SK-N-SH (cell line): ENCODE measurements around the gene CSTF2. TPM values are rescaled to one million over a fixed set of nuclear protein-coding genes. Genes with fewer than 3 reads are reported as not detected.

Experiments used
- CTCF ChIA-PET: fragments of 300-600, 350-600 bp; formaldehyde crosslinking; extraction: SDS; loops from one replicate; lab custom pipeline; 2021; lab: Yijun Ruan, JAX
- POLR2A ChIA-PET: fragments of 350-600 bp; sonication (Branson Sonifier 250); formaldehyde crosslinking; extraction: SDS; loops from one replicate; lab custom pipeline; 2020; ENCODE audit warnings: antibody characterized with exemption, inconsistent platforms; lab: Yijun Ruan, JAX
- DNase-seq: peaks from one replicate; pipeline ENCODE4 v3.0.0; 2012
- H2AFZ ChIP-seq: fragments of 200-600 bp; sonication (generic); 2 replicates; pipeline ENCODE4 v1.8.1; 2016; ENCODE audit warnings: antibody characterized with exemption, mild to moderate bottlenecking, low read depth
- H3F3A ChIP-seq: fragments of 200-600 bp; sonication (generic); replicated peaks from 2 replicates; pipeline ENCODE3; 2016; ENCODE audit warnings: antibody characterized with exemption, mild to moderate bottlenecking; ENCODE audit not compliant: insufficient read depth
- H3K27ac ChIP-seq, 2 experiments: fragments of 200-500 bp in 1 of 2; fragments of 200-600 bp in 1 of 2; sonication (Bioruptor generic) in 1 of 2; sonication (generic), shearing (Covaris generic) in 1 of 2; 2 replicates each; pipeline versions ENCODE4 v1.5.1 to v1.6.1; 2014 to 2016; ENCODE audit warnings: low read depth in 2 of 2, inconsistent platforms in 1 of 2, low read length in 1 of 2, mild to moderate bottlenecking in 1 of 2, mixed read lengths in 1 of 2
- H3K27me3 ChIP-seq: fragments of 200-600 bp; sonication (generic), shearing (Covaris generic); 2 replicates; pipeline ENCODE4 v1.6.1; 2016; ENCODE audit warnings: mixed run types; ENCODE audit not compliant: insufficient read depth
- H3K36me3 ChIP-seq, 2 experiments: fragments of 200-500 bp in 1 of 2; fragments of 200-600 bp in 1 of 2; sonication (Bioruptor generic) in 1 of 2; sonication (generic) in 1 of 2; replicated peaks in 1 of 2; 2 replicates each; pipeline versions ENCODE3 to v1.5.1; 2014 to 2016; ENCODE audit warnings: low read length in 1 of 2, mild to moderate bottlenecking in 1 of 2; ENCODE audit not compliant: insufficient read depth in 2 of 2, control insufficient read depth in 1 of 2
- H3K4me1 ChIP-seq, 2 experiments: fragments of 200-500 bp in 1 of 2; fragments of 200-600 bp in 1 of 2; sonication (Bioruptor generic) in 1 of 2; sonication (generic), shearing (Covaris generic) in 1 of 2; 2 replicates each; pipeline versions ENCODE4 v1.5.1 to v1.6.1; 2014 to 2016; ENCODE audit warnings: low read depth in 1 of 2, low read length in 1 of 2, mixed run types in 1 of 2; ENCODE audit not compliant: insufficient read depth in 2 of 2, control insufficient read depth in 1 of 2
- H3K4me2 ChIP-seq: fragments of 200-600 bp; sonication (generic), shearing (Covaris generic); 2 replicates; pipeline ENCODE4 v1.6.1; 2017; ENCODE audit warnings: mixed run types
- H3K4me3 ChIP-seq, 2 experiments: fragments of 200-500 bp in 1 of 2; fragments of 200-600 bp in 1 of 2; sonication (Bioruptor generic) in 1 of 2; sonication (generic), shearing (Covaris generic) in 1 of 2; 2 replicates each; pipeline versions ENCODE4 v1.5.1 to v1.8.1; 2014 to 2016; ENCODE audit warnings: low read depth in 2 of 2, inconsistent platforms in 1 of 2, low read length in 1 of 2, mild to moderate bottlenecking in 1 of 2, mixed read lengths in 1 of 2, moderate library complexity in 1 of 2
- H3K79me2 ChIP-seq: fragments of 200-600 bp; sonication (generic); 2 replicates; pipeline ENCODE4 v1.8.1; 2017; ENCODE audit warnings: mild to moderate bottlenecking; ENCODE audit not compliant: insufficient read depth
- H3K9ac ChIP-seq: fragments of 200-600 bp; sonication (generic); 2 replicates; pipeline ENCODE4 v1.6.1; 2017; ENCODE audit warnings: mixed run types
- H3K9me2 ChIP-seq: fragments of 200-600 bp; sonication (generic); 2 replicates; pipeline ENCODE4 v1.6.1; 2017; ENCODE audit warnings: mixed run types
- H3K9me3 ChIP-seq: fragments of 200-600 bp; sonication (generic); 2 replicates; pipeline ENCODE4 v1.6.1; 2017; ENCODE audit warnings: mixed run types, mild to moderate bottlenecking, moderate library complexity
- H4K20me1 ChIP-seq: fragments of 200-600 bp; sonication (generic); 2 replicates; pipeline ENCODE4 v1.6.1; 2017; ENCODE audit warnings: mild to moderate bottlenecking, mixed run types; ENCODE audit not compliant: insufficient read depth
- ELF1 ChIP-seq: IDR thresholded peaks from 2 replicates; pipeline ENCODE4 v1.4.0; 2012
- EP300 ChIP-seq, 2 experiments: IDR thresholded peaks; 2 replicates each; pipeline versions ENCODE4 v1.4.0 to v1.6.1; 2012; ENCODE audit warnings: borderline replicate concordance in 1 of 2, low read depth in 1 of 2, low read length in 1 of 2
- EZH2phosphoT487 ChIP-seq: fragments of 200-600 bp; sonication (generic); IDR thresholded peaks from 2 replicates; pipeline ENCODE4 v1.6.1; 2017; ENCODE audit warnings: low read depth, mixed run types, mild to moderate bottlenecking, antibody characterized with exemption, moderate library complexity, borderline replicate concordance
- FOXJ3 ChIP-seq: sonication (generic); formaldehyde crosslinking; IDR thresholded peaks from 2 replicates; pipeline ENCODE4 v1.5.1; 2020; ENCODE audit warnings: mild to moderate bottlenecking, missing genetic modification reagents
- FOXM1 ChIP-seq: IDR thresholded peaks from 2 replicates; pipeline ENCODE4 v1.4.0; 2012; ENCODE audit warnings: low read depth, mild to moderate bottlenecking
- GATA2 ChIP-seq: sonication (generic); formaldehyde crosslinking; IDR thresholded peaks from 2 replicates; pipeline ENCODE4 v1.5.0; 2020; ENCODE audit warnings: mild to moderate bottlenecking, missing genetic modification reagents
- NRF1 ChIP-seq: IDR thresholded peaks from 2 replicates; pipeline ENCODE4 v1.6.1; 2012; ENCODE audit warnings: low read depth, mild to moderate bottlenecking, low read length
- POLR2AphosphoS5 ChIP-seq: IDR thresholded peaks from 2 replicates; pipeline ENCODE4 v1.6.1; 2012; ENCODE audit warnings: low read depth, low read length
- RCOR1 ChIP-seq: fragments of 150-350 bp; IDR thresholded peaks from 2 replicates; pipeline ENCODE4 v1.6.1; 2017; ENCODE audit warnings: antibody characterized with exemption, low read length
- RFX5 ChIP-seq: IDR thresholded peaks from 2 replicates; pipeline ENCODE4 v1.6.1; 2012; ENCODE audit warnings: mild to moderate bottlenecking, improper control_type of control experiment, low read length
- RXRA ChIP-seq: IDR thresholded peaks from 2 replicates; pipeline ENCODE4 v1.4.0; 2012; ENCODE audit warnings: low read depth, mild to moderate bottlenecking, borderline replicate concordance
- SIN3A ChIP-seq: IDR thresholded peaks from 2 replicates; pipeline ENCODE4 v1.6.1; 2012; ENCODE audit warnings: low read depth, mild to moderate bottlenecking, low read length, moderate library complexity, borderline replicate concordance
- TEAD4 ChIP-seq: IDR thresholded peaks from 2 replicates; pipeline ENCODE4 v1.4.0; 2012; ENCODE audit warnings: mild to moderate bottlenecking, borderline replicate concordance; ENCODE audit not compliant: insufficient read depth
- YY1 ChIP-seq: IDR thresholded peaks from 2 replicates; pipeline ENCODE4 v1.4.0; 2012; ENCODE audit warnings: low read depth, mild to moderate bottlenecking
- WGBS: methylation state at CpG from one replicate; pipeline ENCODE4 v1.1.6; 2017; ENCODE audit warnings: low lambda C conversion rate; 5-methylcytosine and 5-hydroxymethylcytosine counted together
- polyA plus RNA-seq, 3 experiments: library from polyadenylated mRNA; depleted of rRNA; stranded (reverse); fragments of >200 nt; gene quantifications; 2 replicates each; pipeline ENCODE4 v1.2.3, GENCODE V29; 2012
- TF ChIP-seq, protein P1 (sequence below): fragments of 150-350 bp; IDR thresholded peaks from 2 replicates; pipeline ENCODE4 v1.6.1; 2017; ENCODE audit warnings: antibody characterized with exemption, low read length, low read depth, borderline replicate concordance
- TF ChIP-seq, protein P2 (sequence below): fragments of 150-350 bp; IDR thresholded peaks from 2 replicates; pipeline ENCODE4 v1.6.1; 2016; ENCODE audit warnings: mild to moderate bottlenecking, low read depth, low read length
- TF ChIP-seq, protein P3 (sequence below): IDR thresholded peaks from 2 replicates; pipeline ENCODE4 v1.4.0; 2012; ENCODE audit warnings: low read depth, borderline replicate concordance
- TF ChIP-seq, protein P4 (sequence below): IDR thresholded peaks from 2 replicates; pipeline ENCODE4 v1.6.1; 2012; ENCODE audit warnings: mild to moderate bottlenecking, low read depth, low read length, moderate library complexity
- TF ChIP-seq, protein P5 (sequence below): IDR thresholded peaks from 2 replicates; pipeline ENCODE4 v1.4.0; 2012; ENCODE audit warnings: low read depth, borderline replicate concordance
- TF ChIP-seq, protein P6 (sequence below): fragments of 200-600 bp; sonication (generic); IDR thresholded peaks from 2 replicates; pipeline ENCODE4 v1.6.1; 2017; ENCODE audit warnings: antibody characterized with exemption, mild to moderate bottlenecking, moderate library complexity

CSTF2 gene
- polyA plus RNA-seq, 1 of the 3 experiments (the other 2 are of a cell fraction) = 33.1 TPM

DNA sequence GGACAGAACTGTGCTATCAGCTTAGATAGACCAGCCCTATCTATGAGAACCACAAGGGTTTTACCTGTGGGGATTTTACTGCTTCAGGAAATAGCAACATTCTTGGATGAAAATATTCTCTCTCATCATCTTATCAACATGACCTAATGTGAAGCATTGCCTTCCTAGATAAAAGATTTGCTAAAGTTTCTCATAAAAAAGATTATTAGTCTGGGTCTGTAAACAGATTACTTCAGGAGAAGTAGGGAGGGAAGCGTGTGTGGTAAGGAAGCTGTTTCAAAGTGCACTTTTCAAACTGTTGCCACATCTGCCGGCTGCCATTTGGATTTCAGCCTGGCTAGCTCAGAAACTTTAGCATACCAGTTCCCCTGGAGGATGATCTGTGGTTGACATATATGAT, 54.1 kb downstream of the CSTF2 start, which contains the start of gene NOX1:
NOX1 (minus strand) TSS at position 35 of the 400 bp plus-strand sequence. CDS start 220 bp downstream, outside the sequence.
- H3K27ac ChIP-seq = no peak within 1 kb of the TSS
- H3F3A ChIP-seq = no peaks in the 10 kb centered on the region
- 47% methylated on average over 2 of the region's 2 CpGs for WGBS
- no peaks in the 10 kb centered on the region for H3K9me2 ChIP-seq
- DNase-seq = no peak
- H2AFZ ChIP-seq = no peak within 1 kb of the TSS
- no peaks in the 10 kb centered on the region for H4K20me1 ChIP-seq
- ChIA-PET POLR2A (no interaction called here), CTCF (no interaction called here)
- no peaks in the 10 kb centered on the region for H3K9me3 ChIP-seq
- H3K4me1 ChIP-seq = no peaks in the 10 kb centered on the region
- H3K4me3 ChIP-seq = no peak within 1 kb of the TSS
- no peak within 1 kb of the TSS for H3K4me2 ChIP-seq
- no peaks in the 10 kb centered on the region for H3K79me2 ChIP-seq
- no peaks in the 10 kb centered on the region for H3K36me3 ChIP-seq
- H3K9ac ChIP-seq = no peak within 1 kb of the TSS
- peaks cover 14% of the 10 kb centered on the region; the same call in 1 of the 2 replicates for H3K27me3 ChIP-seq
- no peak for TF ChIP-seq RXRA
- no peak for TF ChIP-seq RFX5
- no peak for TF ChIP-seq EP300 (IDR thresholded peaks at IDR 0.05; ENCODE audit: borderline replicate concordance in 1 of 2, low read depth in 1 of 2, low read length in 1 of 2)
- no peak for TF ChIP-seq FOXM1
- TF ChIP-seq, protein P1, sequence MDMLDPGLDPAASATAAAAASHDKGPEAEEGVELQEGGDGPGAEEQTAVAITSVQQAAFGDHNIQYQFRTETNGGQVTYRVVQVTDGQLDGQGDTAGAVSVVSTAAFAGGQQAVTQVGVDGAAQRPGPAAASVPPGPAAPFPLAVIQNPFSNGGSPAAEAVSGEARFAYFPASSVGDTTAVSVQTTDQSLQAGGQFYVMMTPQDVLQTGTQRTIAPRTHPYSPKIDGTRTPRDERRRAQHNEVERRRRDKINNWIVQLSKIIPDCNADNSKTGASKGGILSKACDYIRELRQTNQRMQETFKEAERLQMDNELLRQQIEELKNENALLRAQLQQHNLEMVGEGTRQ = no peak
- no peak for TF ChIP-seq RCOR1
- TF ChIP-seq POLR2AphosphoS5 = no peak
- no peak for TF ChIP-seq TEAD4
- TF ChIP-seq SIN3A = no peak
- no peak for TF ChIP-seq FOXJ3 (CRISPR knock-in tag)
- TF ChIP-seq, protein P2, sequence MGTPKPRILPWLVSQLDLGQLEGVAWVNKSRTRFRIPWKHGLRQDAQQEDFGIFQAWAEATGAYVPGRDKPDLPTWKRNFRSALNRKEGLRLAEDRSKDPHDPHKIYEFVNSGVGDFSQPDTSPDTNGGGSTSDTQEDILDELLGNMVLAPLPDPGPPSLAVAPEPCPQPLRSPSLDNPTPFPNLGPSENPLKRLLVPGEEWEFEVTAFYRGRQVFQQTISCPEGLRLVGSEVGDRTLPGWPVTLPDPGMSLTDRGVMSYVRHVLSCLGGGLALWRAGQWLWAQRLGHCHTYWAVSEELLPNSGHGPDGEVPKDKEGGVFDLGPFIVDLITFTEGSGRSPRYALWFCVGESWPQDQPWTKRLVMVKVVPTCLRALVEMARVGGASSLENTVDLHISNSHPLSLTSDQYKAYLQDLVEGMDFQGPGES = no peak
- TF ChIP-seq, protein P3, sequence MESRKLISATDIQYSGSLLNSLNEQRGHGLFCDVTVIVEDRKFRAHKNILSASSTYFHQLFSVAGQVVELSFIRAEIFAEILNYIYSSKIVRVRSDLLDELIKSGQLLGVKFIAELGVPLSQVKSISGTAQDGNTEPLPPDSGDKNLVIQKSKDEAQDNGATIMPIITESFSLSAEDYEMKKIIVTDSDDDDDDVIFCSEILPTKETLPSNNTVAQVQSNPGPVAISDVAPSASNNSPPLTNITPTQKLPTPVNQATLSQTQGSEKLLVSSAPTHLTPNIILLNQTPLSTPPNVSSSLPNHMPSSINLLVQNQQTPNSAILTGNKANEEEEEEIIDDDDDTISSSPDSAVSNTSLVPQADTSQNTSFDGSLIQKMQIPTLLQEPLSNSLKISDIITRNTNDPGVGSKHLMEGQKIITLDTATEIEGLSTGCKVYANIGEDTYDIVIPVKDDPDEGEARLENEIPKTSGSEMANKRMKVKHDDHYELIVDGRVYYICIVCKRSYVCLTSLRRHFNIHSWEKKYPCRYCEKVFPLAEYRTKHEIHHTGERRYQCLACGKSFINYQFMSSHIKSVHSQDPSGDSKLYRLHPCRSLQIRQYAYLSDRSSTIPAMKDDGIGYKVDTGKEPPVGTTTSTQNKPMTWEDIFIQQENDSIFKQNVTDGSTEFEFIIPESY = no peak
- TF ChIP-seq, protein P4, sequence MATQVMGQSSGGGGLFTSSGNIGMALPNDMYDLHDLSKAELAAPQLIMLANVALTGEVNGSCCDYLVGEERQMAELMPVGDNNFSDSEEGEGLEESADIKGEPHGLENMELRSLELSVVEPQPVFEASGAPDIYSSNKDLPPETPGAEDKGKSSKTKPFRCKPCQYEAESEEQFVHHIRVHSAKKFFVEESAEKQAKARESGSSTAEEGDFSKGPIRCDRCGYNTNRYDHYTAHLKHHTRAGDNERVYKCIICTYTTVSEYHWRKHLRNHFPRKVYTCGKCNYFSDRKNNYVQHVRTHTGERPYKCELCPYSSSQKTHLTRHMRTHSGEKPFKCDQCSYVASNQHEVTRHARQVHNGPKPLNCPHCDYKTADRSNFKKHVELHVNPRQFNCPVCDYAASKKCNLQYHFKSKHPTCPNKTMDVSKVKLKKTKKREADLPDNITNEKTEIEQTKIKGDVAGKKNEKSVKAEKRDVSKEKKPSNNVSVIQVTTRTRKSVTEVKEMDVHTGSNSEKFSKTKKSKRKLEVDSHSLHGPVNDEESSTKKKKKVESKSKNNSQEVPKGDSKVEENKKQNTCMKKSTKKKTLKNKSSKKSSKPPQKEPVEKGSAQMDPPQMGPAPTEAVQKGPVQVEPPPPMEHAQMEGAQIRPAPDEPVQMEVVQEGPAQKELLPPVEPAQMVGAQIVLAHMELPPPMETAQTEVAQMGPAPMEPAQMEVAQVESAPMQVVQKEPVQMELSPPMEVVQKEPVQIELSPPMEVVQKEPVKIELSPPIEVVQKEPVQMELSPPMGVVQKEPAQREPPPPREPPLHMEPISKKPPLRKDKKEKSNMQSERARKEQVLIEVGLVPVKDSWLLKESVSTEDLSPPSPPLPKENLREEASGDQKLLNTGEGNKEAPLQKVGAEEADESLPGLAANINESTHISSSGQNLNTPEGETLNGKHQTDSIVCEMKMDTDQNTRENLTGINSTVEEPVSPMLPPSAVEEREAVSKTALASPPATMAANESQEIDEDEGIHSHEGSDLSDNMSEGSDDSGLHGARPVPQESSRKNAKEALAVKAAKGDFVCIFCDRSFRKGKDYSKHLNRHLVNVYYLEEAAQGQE = no peak
- no peak for TF ChIP-seq ELF1
- TF ChIP-seq, protein P5, sequence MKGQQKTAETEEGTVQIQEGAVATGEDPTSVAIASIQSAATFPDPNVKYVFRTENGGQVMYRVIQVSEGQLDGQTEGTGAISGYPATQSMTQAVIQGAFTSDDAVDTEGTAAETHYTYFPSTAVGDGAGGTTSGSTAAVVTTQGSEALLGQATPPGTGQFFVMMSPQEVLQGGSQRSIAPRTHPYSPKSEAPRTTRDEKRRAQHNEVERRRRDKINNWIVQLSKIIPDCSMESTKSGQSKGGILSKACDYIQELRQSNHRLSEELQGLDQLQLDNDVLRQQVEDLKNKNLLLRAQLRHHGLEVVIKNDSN = no peak
- TF ChIP-seq NRF1 = no peak
- no peak for TF ChIP-seq YY1
- no peak for TF ChIP-seq EZH2phosphoT487
- TF ChIP-seq, protein P6, sequence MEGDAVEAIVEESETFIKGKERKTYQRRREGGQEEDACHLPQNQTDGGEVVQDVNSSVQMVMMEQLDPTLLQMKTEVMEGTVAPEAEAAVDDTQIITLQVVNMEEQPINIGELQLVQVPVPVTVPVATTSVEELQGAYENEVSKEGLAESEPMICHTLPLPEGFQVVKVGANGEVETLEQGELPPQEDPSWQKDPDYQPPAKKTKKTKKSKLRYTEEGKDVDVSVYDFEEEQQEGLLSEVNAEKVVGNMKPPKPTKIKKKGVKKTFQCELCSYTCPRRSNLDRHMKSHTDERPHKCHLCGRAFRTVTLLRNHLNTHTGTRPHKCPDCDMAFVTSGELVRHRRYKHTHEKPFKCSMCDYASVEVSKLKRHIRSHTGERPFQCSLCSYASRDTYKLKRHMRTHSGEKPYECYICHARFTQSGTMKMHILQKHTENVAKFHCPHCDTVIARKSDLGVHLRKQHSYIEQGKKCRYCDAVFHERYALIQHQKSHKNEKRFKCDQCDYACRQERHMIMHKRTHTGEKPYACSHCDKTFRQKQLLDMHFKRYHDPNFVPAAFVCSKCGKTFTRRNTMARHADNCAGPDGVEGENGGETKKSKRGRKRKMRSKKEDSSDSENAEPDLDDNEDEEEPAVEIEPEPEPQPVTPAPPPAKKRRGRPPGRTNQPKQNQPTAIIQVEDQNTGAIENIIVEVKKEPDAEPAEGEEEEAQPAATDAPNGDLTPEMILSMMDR = no peak
- TF ChIP-seq GATA2 (CRISPR knock-in tag) = no peak
- TF ChIP-seq, all 33 proteins: peak for 0
